T-helper 1 cell (primary cell): ENCODE measurements around the gene POT1.
A peak's percentile ranks its signal among the peaks of the same experiment; 100 is the strongest.

ENCODE experiments used
- DNase-seq, 5 donors: peaks; one replicate each; pipeline ENCODE4 v3.0.0-alpha.2; 2012 to 2020

Gene POT1

DNA sequence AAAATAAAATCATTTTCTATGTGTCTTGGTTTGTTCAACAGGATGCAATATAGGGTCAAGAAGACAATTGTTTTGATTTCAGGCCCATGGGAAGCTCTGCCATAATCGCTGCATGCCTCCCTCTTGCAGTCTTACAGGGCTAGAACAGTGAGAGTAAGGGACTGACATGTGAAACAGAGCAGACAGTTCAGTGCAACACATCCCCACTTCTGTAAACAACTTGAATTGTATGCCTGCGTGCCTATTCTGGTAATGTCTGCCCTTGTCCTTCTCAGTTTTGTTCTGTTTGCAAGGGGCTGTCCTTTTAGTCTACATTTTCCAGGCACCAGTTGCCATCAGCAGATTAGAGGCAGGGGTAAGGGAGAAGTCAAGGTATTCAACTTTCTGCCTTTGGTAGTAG, 129.2 kb downstream of the POT1 start:
- DNase-seq, result no peak

DNA sequence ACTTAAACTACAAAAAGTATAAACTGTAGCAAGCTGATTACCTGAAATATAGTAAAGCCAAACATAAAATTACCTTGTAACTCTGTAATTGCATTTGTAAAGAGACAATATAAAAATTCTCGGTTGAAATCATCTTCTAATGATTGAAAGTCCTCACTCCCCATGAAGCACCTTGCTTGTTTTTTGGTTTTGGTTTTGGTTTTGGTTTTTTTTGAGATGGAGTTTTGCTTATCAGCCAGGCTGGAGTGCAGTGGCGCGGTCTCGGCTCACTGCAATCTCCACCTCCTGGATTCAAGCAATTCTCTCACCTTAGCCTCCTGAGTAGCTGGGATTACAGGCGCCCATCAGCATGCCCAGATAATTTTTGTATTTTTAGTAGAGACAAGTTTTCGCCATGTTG, 130.2 kb downstream of the POT1 start:
- DNase-seq, result no peak

DNA sequence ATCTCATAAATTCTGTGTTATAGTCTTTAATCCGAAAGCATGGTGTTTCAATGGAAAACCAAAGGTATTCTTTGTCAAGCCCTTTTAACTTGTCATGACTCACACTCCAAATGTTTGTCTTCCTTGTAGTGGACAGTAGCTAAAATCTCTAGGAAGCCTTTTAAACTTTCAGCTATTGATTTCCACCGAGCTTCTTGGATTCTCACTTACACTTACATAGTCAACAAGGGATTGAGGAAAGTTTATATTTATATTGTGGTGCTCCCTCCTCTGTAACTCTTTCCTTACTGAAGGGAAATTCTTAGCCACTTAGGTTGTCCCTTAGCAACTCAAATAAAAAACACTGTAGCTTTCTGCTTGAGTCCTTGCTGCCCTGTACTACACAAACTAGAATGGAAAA, 132.9 kb downstream of the POT1 start:
- no peak for DNase-seq

GRCh38 chr7:124792696-124793095, 136.9 kb downstream of the POT1 start:
- no peak for DNase-seq

GRCh38 chr7:124792002-124792401, 137.6 kb downstream of the POT1 start:
- no peak for DNase-seq

GRCh38 chr7:124791426-124791825, 138.2 kb downstream of the POT1 start:
- no peak for DNase-seq

DNA sequence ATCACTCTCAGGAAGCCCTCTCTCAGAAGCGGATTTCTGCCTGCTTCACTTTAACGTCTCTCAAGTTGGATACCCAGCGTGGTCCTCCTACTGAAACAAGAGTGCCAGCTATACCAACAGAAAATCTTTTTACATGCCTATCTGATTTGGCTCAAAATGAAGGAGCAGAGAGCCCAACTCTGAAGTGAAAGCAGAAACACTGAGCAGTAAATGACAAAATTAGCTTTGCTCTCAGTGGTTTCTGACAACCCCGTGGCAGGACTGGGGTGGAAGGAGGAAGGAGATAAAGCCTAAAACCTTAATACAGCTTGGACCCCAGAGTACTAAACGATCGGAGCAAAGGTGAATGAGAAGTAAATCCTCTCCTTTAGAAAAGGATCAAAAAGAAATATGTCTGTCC, 139.0 kb downstream of the POT1 start:
- DNase-seq, result no peak

DNA sequence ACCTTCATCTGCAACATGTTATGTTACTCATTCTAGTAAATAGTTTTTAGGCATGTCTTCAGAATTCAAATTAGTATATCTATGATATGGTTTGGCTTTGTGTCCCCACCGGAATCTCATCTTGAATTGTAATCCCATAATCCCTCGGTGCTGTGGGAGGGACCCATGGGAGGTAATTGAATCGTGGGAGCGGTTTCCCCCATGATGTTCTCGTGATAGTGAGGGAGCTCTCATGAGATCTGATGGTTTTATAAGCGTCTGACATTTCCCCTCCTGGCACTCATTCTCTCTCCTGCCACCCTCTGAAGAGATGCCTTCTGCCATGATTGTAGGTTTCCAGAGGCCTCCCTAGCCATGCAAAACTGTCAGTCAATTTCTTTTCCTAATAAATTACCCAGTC, 143.6 kb downstream of the POT1 start:
- no peak for DNase-seq

DNA sequence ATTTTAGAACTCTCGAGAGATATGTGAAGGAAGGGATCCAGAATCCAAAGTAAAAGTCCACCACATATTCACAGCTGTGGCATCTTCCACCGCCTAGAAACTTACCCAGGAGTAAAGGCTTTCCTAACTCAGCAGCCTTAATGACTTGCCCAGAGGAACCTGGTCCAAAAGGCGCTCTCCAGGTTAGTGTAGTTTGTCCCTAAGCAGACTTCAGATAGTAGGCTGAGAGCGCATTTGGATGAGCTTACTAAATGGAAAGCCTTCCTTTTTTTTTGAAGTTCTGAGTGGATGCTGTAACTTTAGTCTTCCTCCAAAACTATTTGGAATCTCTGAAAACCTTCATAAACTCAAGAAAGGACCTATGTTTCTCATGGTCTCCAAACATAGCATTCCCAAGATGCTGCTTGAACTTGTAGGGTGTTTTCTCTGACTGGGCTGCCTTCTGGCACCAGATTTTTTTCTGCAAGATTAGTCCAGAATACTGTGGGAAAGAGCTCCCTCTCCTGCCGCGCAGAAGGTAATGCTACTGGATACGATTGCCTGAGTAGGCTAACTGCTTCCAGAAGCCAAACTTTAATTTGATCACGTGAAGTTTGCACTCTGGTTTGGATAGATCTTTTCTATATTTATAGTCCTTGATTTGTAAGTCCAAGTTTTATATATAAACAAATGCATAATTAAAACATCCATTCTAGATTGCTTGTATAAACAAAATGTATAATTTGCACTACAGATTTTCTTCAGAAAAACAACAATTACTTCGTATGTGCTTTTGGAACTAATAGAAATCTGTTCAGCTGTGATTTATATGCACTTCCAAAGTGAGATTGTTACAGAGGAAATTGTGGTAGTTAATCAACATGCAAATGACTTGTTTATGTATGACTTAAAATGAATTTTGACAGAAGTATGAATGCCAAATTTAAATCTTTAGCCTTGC, 144.5 kb downstream of the POT1 start:
- peak in 1 of 5 donors; percentile 13 for DNase-seq

DNA sequence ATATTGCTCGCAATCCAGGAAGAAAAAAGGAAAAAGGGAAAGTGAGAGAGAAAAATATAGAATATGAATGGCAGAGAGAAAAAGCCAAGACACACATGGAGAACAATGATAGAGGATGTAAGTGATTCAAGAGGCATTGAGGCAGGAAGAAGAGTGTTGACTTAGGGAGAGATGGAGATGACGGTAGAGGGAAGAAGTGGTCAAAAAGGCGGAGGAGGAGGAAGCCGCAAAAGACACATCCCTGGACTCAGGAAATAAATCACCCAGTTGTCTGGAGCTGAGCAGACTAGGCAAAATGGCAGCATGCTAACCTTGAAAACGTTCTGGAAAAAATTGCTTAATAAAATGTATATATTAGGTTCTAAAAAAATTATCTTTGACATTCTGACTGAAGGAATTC, 146.4 kb downstream of the POT1 start:
- DNase-seq, result no peak

GRCh38 chr7:124781907-124782734, 147.5 kb downstream of the POT1 start:
- DNase-seq, result no peak

DNA sequence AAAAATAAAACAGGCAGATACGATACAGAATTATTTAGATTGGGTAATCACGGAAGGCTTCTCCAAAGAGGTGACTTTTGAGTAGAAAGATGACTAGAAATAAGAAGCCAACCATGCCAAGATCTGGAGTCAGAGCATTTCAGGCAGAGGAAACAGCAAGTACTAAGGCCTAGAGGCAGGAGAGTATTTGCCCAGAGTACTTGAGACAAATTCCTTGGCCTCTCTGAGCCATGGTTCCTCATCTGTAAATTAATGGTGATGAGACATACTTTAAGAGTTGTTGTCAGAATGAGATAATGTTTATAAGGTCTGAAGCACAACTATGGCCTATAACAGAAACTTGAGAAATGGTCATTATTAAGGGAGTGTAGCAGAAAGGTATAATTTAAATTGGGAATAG, 148.2 kb downstream of the POT1 start:
- DNase-seq, result no peak

DNA sequence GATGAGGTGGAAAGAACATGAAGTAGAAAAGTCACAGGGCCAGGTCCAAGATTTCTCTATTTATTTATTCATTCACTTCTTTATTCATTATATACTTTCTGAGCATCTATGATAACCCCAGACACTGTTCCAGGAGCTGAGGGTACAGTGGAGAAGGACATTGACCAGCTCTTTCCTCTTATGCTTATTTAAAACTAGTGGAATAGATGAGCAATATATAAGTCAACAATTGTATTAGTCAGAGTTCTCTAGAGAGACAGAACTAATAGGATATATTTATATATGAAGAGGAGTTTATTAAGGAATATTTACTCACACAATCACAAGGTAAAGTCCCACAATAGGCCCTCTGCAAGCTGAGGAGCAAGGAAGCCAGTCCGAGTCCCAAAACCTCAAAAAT, 149.0 kb downstream of the POT1 start:
- no peak for DNase-seq

DNA sequence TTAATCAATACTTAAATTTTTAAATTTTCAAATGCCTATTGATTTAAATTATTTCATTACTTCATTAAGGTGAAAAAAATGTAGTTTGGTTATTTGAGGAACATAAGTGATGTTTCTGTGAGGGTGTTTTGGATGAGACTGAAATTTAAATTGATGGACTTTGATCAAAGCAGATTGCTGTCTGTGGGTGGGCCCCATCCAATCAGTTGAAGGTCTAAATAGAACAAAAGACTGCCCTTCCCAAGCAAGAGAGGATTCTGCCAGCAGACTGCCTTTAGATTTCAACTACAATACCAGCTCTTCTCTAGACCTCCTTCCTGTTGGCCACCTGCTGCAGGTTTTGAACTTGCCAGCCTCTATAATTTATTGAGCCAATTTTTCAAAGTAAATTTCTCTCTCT, 149.6 kb downstream of the POT1 start:
- DNase-seq, result no peak

- DNase-seq, result no peak
These were observed 150.0 kb downstream of the POT1 start for GRCh38 chr7:124779620-124780019.

DNA sequence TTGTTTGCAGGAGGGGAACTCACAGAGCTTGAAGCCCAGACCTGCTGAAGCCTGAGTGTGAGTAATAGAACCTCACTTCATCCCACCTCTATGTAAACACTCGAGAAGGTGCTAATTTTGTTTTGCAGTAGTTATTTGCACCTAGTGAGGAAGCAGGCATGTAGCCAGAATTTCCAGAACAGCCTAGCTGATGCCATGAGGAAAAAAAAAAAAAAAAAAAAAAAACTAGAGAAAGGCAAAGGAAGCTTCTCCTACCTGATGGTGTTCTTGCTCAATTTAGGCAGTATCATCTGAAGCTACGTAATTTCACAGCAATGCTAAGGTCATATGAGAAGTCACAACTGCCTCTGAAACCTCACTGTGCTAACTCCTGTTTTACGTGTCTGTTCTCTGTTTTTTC, 150.4 kb downstream of the POT1 start:
- DNase-seq, result no peak

- no peak for DNase-seq
These were observed 152.4 kb downstream of the POT1 start for GRCh38 chr7:124777268-124777667.

DNA sequence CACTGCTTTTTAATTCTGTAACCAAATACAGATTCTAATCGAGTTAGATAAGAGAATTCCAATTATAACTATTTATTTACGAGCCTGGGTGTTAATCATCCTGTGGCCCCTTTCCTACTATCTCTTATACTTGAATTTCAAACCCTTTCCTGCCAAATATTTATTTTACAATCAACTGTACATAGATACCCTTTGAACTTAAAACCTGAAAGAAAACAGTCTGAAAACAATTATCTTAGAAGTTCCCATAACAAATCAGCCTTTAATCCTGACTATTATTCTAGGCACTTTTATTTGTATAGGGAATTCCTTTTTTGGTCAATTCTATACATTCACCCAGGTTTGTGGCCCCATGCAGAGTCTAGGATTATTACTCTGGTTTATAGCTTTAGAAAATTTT, 153.5 kb downstream of the POT1 start:
- no peak for DNase-seq

- DNase-seq, result no peak
These were observed 154.2 kb downstream of the POT1 start for GRCh38 chr7:124775422-124775821.

DNA sequence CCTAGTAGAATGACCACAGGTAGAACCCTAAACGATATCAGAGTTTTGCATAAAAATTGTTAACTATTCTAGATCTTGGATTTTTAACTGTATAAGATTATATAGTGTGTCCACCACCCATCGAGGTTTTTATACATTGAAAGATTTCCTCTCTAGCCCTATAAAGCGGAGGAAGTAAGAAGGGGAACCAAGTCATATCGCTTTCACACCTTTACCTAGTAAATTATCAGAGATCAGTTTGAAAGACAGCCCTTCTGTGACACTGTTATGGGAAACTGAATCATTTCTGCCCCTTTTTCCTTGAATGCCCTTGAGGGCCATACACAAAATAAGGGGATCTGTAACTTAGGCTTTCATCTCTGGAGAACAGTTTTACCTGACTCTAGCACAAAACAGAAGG, 155.7 kb downstream of the POT1 start:
- no peak for DNase-seq

DNA sequence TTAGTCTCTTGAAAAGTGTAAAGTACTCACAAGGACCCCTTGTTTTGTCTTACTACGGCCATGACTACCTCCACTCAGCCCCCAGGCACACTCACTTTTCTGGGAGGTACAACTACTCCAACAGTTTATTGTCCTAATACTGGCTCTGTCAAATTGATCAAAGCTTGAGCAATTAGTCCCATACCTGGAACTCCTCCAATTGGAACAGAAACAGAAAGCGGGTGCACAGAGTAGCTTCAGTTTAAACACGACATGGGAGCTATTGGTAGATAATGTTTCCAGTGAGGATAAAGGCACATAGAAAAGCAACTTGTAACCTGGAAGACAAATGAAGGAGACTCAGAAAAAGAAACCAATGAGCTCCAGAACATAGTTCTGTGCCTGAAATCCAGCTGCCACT, 156.3 kb downstream of the POT1 start:
- DNase-seq, result no peak
